GM12891 (cell line): ENCODE measurements around the gene MUC5AC.

Experiments
- PAX5 ChIP-seq: IDR thresholded peaks from 2 replicates; pipeline ENCODE4 v1.6.1; 2011; ENCODE audit warnings: low read length, moderate library complexity, mild to moderate bottlenecking; ENCODE audit not compliant: insufficient read depth, severe bottlenecking
- POLR2A ChIP-seq: IDR thresholded peaks from 2 replicates; pipeline ENCODE4 v1.6.1; 2011; ENCODE audit warnings: low read depth, low read length, control low read depth
- POLR2AphosphoS5 ChIP-seq: IDR thresholded peaks from 2 replicates; pipeline ENCODE4 v1.6.1; 2011; ENCODE audit warnings: low read depth, low read length, control low read depth
- TAF1 ChIP-seq: IDR thresholded peaks from 2 replicates; pipeline ENCODE4 v1.6.1; 2011; ENCODE audit warnings: low read depth, low read length, control low read depth

DNA sequence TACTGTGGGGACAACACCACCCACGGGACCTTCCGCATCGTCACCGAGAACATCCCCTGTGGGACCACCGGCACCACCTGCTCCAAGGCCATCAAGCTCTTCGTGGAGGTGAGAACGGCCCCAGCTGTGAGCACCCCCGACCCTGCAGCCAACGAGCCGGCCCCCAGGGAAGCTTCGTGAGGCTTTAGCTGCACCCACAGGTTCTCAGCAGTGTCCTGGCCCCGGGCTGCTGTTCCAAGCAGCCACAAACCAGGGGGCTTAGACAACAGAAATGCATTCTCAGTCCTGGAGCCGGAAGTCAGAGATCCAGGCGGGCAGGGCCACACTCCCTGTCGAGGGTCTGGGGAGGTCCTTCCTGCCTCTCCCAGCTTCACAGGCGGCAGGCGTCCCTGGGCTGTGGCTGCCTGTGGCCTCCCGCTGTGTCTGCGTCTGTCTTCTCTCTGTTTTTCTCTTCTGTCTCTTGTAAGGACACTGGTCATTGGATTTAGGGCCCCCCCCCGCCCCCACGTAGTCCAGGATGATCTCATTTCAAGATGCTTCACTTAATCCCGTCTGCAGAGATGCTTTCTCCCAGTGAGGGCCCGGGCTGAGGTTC is 77.7 kb downstream of the MUC5AC start:
- TF ChIP-seq POLR2A: no peak
- TF ChIP-seq POLR2AphosphoS5: no peak
- TF ChIP-seq TAF1: no peak
- TF ChIP-seq PAX5: no peak
